GM21576 (cell line): ENCODE measurements around the gene HOXC10.

Experiments used
- ATAC-seq: cut with Tn5 transposase; IDR thresholded peaks from one replicate; pipeline ENCODE4 v1.9.1; 2021; ENCODE audit warnings: mild to moderate bottlenecking, moderate library complexity; ENCODE audit not compliant: unreplicated experiment

The HOXC10 gene

GRCh38 chr12:53990311-53991076 is 5.5 kb downstream of the HOXC10 start:
- no peak for ATAC-seq

GRCh38 chr12:53991077-53991460 is 6.1 kb downstream of the HOXC10 start:
- no peak for ATAC-seq

- no peak for ATAC-seq
These were observed 7.5 kb downstream of the HOXC10 start for GRCh38 chr12:53992377-53992889.

GRCh38 chr12:53993162-53994008 is 8.4 kb downstream of the HOXC10 start:
- ATAC-seq = no peak

- ATAC-seq = no peak
These were observed 9.0 kb downstream of the HOXC10 start for GRCh38 chr12:53994009-53994263.

GRCh38 chr12:53994264-53995001 is 9.5 kb downstream of the HOXC10 start:
- ATAC-seq = no peak

GRCh38 chr12:53995002-53995377 is 10.0 kb downstream of the HOXC10 start:
- ATAC-seq = no peak

GRCh38 chr12:53995378-53996239 is 10.7 kb downstream of the HOXC10 start:
- ATAC-seq = no peak

GRCh38 chr12:53996240-53997203 is 11.6 kb downstream of the HOXC10 start:
- no peak for ATAC-seq

- ATAC-seq = no peak
These were observed 12.5 kb downstream of the HOXC10 start for GRCh38 chr12:53997204-53998109.

GRCh38 chr12:53998110-53998899 is 13.4 kb downstream of the HOXC10 start:
- no peak for ATAC-seq

GRCh38 chr12:53998900-53999236 is 13.9 kb downstream of the HOXC10 start:
- ATAC-seq = no peak

GRCh38 chr12:53999559-54000115 is 14.7 kb downstream of the HOXC10 start:
- ATAC-seq = no peak

GRCh38 chr12:54000116-54001114 is 15.5 kb downstream of the HOXC10 start, which contains the start of gene HOXC9:
HOXC9 (plus strand) TSS chr12:54000161; CDS start chr12:54000189, 28 bp downstream.
- no peak for ATAC-seq

- ATAC-seq = no peak
These were observed 16.6 kb downstream of the HOXC10 start for GRCh38 chr12:54001283-54002187.
